HEK293T (cell line): Measurements from ENCODE around the gene DNASE2.
A peak's percentile ranks its signal among the peaks of the same experiment; 100 is the strongest.

Source experiments
- CTCF ChIA-PET: fragments of 350-600 bp; formaldehyde crosslinking; extraction: SDS; loops from one replicate; lab custom pipeline; 2021; ENCODE audit warnings: antibody characterized with exemption, inconsistent platforms; lab: Yijun Ruan, JAX
- POLR2A ChIA-PET: fragments of 350-600 bp; formaldehyde crosslinking; extraction: SDS; loops from one replicate; lab custom pipeline; 2020; ENCODE audit warnings: antibody characterized with exemption, inconsistent platforms; lab: Yijun Ruan, JAX
- DNase-seq: peaks from one replicate; pipeline ENCODE4 v3.0.0; 2012; ENCODE audit warnings: mixed read lengths; ENCODE audit errors: extremely low spot score
- ARNT ChIP-seq: fragments of 450-650 bp; IDR thresholded peaks from 2 replicates; pipeline ENCODE4 v1.6.1; 2017; ENCODE audit warnings: mild to moderate bottlenecking
- BHLHE40 ChIP-seq: fragments of 450-650 bp; IDR thresholded peaks from 2 replicates; pipeline ENCODE4 v1.6.1; 2016; ENCODE audit warnings: mild to moderate bottlenecking, moderate library complexity, borderline replicate concordance
- CTBP1 ChIP-seq: fragments of 450-650 bp; IDR thresholded peaks from 2 replicates; pipeline ENCODE4 v1.6.1; 2016; ENCODE audit warnings: borderline replicate concordance
- ELF4 ChIP-seq: fragments of 450-650 bp; IDR thresholded peaks from 2 replicates; pipeline ENCODE4 v1.6.1; 2017; ENCODE audit warnings: antibody characterized with exemption
- FOXA1 ChIP-seq: fragments of 450-650 bp; IDR thresholded peaks from 2 replicates; pipeline ENCODE4 v1.6.1; 2016; ENCODE audit warnings: mild to moderate bottlenecking
- FOXK2 ChIP-seq: fragments of 450-650 bp; IDR thresholded peaks from 2 replicates; pipeline ENCODE4 v1.6.1; 2016; ENCODE audit warnings: mild to moderate bottlenecking
- FOXM1 ChIP-seq: fragments of 450-650 bp; IDR thresholded peaks from 2 replicates; pipeline ENCODE4 v1.6.1; 2017; ENCODE audit warnings: mild to moderate bottlenecking, borderline replicate concordance
- HDGF ChIP-seq: fragments of 450-650 bp; IDR thresholded peaks from 2 replicates; pipeline ENCODE4 v1.6.1; 2017; ENCODE audit warnings: antibody characterized with exemption, borderline replicate concordance
- L3MBTL2 ChIP-seq: fragments of 450-650 bp; conservative IDR thresholded peaks from 2 replicates; pipeline ENCODE4 v1.6.1; 2016; ENCODE audit warnings: mild to moderate bottlenecking
- LEF1 ChIP-seq: fragments of 450-650 bp; IDR thresholded peaks from 2 replicates; pipeline ENCODE4 v1.6.1; 2017; ENCODE audit warnings: mild to moderate bottlenecking, borderline replicate concordance
- NFRKB ChIP-seq: fragments of 450-650 bp; IDR thresholded peaks from 2 replicates; pipeline ENCODE4 v1.6.1; 2016; ENCODE audit warnings: mild to moderate bottlenecking, moderate library complexity
- SP1 ChIP-seq: fragments of 450-650 bp; IDR thresholded peaks from 2 replicates; pipeline ENCODE4 v1.6.1; 2017
- SUZ12 ChIP-seq: fragments of 450-650 bp; IDR thresholded peaks from 2 replicates; pipeline ENCODE4 v1.6.1; 2016; ENCODE audit warnings: mild to moderate bottlenecking
- TARDBP ChIP-seq: fragments of 450-650 bp; IDR thresholded peaks from 2 replicates; pipeline ENCODE4 v1.6.1; 2016
- ZNF384 ChIP-seq: fragments of 450-650 bp; IDR thresholded peaks from 2 replicates; pipeline ENCODE4 v1.6.1; 2016
- TF ChIP-seq, protein P1 (sequence below): fragments of 450-650 bp; IDR thresholded peaks from 2 replicates; pipeline ENCODE4 v1.6.1; 2016

DNASE2 gene

DNA sequence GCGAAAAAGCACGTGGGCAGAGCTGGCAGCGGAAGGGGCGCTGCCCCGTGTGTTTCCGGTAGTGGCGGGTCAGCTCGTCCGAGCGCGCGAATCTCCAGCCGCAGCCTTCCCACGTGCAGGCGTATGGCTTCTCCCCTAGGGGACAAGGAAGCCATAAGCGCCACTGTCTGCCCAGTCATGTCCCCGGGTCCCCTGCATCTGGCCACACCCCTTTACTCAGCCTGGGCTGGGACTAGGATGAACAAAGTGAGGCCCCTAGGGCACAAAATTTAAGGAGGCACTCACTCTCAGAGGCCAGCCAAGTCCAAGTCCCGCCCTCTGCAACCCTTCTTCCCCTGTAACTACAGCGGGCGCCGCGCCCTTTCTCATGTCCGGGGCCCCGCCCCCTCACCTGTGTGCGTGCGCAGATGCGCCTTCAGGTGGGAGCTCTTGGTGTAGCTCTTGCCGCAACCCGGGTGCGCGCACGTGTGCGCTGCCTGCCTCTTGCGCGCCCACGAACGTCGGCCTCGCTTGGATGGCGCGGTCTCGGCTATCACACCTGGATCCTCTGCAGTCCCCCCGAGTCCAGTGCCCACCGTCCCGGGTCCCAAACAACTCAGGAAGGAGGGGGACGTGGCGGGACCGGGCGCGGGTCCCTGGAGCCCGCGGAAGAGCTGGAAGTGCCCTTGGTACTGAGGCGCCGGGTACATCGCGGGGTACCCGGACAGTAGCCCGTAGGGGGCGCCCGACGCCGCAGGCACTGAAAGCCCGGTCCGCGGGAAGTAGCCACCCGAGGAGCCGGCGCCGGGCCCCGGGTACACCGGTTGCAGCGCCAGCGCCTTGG, 3.9 kb upstream of the DNASE2 start:
- TF ChIP-seq TARDBP = no peak
- TF ChIP-seq L3MBTL2 = peak; percentile 87
- CTCF ChIA-PET = no interaction called here
- POLR2A ChIA-PET = interaction anchor here (1.6 kb wide), 1 partner anchor 28 kb away, joined by 4 read pairs; no protein-coding TSS in a partner anchor
- peak; percentile 42 for DNase-seq

DNA sequence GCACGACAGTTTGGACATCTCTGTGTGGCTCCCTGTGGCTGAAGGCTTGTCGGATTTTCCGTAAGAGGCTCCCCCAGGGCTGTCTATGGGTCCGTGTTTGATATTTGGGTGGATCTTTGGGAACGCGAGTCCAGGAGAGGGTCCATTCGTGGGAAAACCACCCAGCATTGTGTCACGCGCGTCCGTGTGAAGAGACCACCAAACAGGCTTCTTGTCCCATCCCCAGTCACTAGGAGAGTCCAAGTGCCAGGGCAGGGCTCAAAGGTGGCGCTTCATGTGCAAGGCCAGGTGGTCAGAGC, 3.3 kb upstream of the DNASE2 start:
- ChIA-PET CTCF (no interaction called here), POLR2A (interaction anchor here (1.6 kb wide), 1 partner anchor 29 kb away, joined by 4 read pairs; no protein-coding TSS in a partner anchor)
- no peak for TF ChIP-seq ZNF384
- TF ChIP-seq L3MBTL2 = no peak
- no peak for TF ChIP-seq BHLHE40
- no peak for TF ChIP-seq SP1
- no peak for TF ChIP-seq FOXA1
- TF ChIP-seq FOXM1 = no peak
- TF ChIP-seq ARNT = no peak
- no peak for DNase-seq

DNA sequence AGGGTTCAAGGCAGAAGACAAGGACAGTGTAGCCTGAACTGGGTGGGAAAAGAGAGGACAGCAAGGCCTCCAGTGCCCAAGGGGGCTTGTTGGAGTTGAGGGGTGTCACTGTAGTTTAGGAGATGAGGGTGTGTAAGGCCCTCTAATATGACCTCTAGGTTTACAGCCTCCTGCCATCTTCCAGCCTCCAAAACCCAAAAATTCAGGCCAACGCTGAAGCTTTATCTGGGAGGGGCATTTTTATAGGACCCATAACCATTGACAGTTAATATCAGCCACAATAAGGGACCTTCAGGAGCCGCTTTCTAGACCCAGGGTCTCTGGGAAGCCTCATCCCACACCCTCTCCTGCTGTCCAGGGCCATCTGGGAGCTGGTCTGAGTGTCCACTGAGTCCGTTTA, 3.0 kb upstream of the DNASE2 start:
- no peak for DNase-seq
- POLR2A ChIA-PET = interaction anchor here (1.6 kb wide), 1 partner anchor 29 kb away, joined by 4 read pairs; no protein-coding TSS in a partner anchor
- CTCF ChIA-PET = no interaction called here
- TF ChIP-seq HDGF (no peak), LEF1 (no peak), FOXM1 (no peak), FOXA1 (no peak), ZNF384 (no peak), BHLHE40 (no peak), FOXK2 (no peak), NFRKB (no peak), SUZ12 (no peak), TARDBP (no peak), L3MBTL2 (no peak)

DNA sequence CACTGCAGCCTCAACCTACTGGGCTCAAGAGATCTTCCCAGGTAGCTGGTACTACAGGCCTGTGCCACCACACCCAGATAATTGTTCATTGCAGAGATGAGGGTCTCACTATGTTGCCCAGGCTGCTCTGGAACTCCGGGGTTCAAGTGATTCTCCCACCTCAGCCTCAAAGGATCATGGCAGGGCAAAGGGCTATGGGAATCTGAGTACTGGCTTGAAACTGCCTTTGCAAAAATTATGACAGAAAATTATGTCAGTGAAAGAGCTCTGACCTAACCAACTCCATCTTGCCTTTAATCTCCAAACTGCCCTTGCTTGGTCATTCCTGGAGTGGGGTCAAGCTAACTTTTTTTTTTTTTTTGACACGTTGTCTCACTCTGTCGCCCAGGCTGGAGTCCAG, 1.3 kb upstream of the DNASE2 start:
- DNase-seq = no peak
- ChIA-PET POLR2A (interaction anchor here (1.8 to 3.5 kb wide), 3 partner anchors 8 to 51 kb away, joined by 4 to 26 read pairs (median 10); partner anchors contain the start of genes FARSA and GCDH), CTCF (interaction anchor here (0.7 to 1.4 kb wide), 3 partner anchors 31 to 83 kb away, joined by 3 to 6 read pairs (median 4); no protein-coding TSS in a partner anchor)
- TF ChIP-seq, protein P1, sequence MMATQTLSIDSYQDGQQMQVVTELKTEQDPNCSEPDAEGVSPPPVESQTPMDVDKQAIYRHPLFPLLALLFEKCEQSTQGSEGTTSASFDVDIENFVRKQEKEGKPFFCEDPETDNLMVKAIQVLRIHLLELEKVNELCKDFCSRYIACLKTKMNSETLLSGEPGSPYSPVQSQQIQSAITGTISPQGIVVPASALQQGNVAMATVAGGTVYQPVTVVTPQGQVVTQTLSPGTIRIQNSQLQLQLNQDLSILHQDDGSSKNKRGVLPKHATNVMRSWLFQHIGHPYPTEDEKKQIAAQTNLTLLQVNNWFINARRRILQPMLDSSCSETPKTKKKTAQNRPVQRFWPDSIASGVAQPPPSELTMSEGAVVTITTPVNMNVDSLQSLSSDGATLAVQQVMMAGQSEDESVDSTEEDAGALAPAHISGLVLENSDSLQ = no peak
- TF ChIP-seq LEF1 = no peak
- no peak for TF ChIP-seq FOXA1
- TF ChIP-seq HDGF = no peak
- TF ChIP-seq CTBP1 = no peak
- no peak for TF ChIP-seq TARDBP
- no peak for TF ChIP-seq NFRKB
- TF ChIP-seq BHLHE40 = no peak

DNA sequence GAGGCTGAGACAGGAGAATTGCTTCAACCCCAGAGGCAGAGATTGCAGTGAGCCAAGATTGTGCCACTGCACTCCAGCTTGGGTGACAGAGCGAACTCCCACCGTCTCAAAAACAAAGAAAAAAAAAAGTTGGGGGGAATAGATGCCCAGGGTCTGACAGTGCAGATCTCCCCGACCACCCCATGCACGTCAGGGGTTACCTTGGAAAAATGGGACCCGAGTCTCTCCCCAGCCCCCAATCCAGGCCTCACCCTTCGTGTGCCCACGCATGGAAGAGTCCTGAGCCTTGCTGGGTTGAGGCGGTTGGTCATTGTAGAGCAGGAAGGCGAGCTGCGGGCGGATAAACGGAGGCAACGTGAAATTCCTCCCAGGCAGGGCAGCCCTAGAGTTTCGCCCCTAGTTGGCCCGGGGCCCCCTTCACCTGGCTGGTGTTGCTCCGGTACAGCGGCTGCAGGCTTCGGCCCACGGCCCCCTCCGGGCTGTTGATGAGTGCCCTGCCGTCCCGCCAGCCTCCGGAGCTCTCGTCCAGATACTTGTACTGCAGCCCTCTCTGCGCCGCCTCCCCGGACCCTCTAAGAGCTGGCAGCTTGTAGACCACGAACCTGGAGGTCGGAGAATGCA, 588 bp downstream of the DNASE2 start:
- ChIA-PET CTCF (no interaction called here), POLR2A (interaction anchor here (0.7 to 3.5 kb wide), 12 partner anchors 7 to 89 kb away, joined by 3 to 26 read pairs (median 4); partner anchors contain the start of genes CALR, FARSA, GCDH and JUNB)
- DNase-seq = peak; percentile 21
- TF ChIP-seq TARDBP (no peak), BHLHE40 (no peak), L3MBTL2 (no peak), NFRKB (no peak), CTBP1 (no peak), ELF4 (no peak), ARNT (no peak), LEF1 (no peak), HDGF (no peak), SUZ12 (no peak), SP1 (no peak), FOXM1 (no peak), ZNF384 (no peak), FOXK2 (no peak), FOXA1 (no peak)
- TF ChIP-seq, protein P1 = no peak

DNA sequence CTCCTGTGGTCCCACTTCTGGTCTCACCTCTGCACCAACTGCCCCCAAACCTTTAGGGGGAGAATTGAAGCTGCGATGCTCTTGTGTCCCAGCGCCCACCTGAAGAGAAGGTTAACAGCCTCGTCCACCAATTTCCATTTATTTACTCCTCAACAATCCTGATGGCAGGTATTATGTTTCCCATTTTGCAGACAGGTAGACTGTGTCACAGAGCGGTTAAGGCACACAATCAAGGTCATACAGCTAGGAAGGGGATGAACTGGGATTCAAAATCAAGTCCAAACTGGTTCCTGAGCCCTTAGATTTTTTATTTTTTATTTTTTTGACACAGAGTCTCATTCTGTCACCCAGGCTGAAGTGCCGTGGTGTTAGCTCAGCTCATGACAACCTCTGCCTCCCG, 6.2 kb downstream of the DNASE2 start:
- ChIA-PET POLR2A (no interaction called here), CTCF (interaction anchor here (0.7 kb wide), 1 partner anchor 38 kb away, joined by 4 read pairs; no protein-coding TSS in a partner anchor)
- TF ChIP-seq FOXK2 = no peak
- no peak for TF ChIP-seq CTBP1
- no peak for TF ChIP-seq LEF1
- TF ChIP-seq ELF4 = no peak
- TF ChIP-seq BHLHE40 = no peak
- no peak for TF ChIP-seq L3MBTL2
- TF ChIP-seq FOXM1 = no peak
- TF ChIP-seq ARNT = no peak
- no peak for TF ChIP-seq ZNF384
- no peak for DNase-seq
